Measurements from ENCODE around the gene MEFV. TPM values are rescaled to one million over a fixed set of nuclear protein-coding genes. Genes with fewer than 3 reads are reported as not detected.
"Not testable (repeated sequence)": the region's sequence is repeated elsewhere in the genome, so short reads cannot be mapped to it uniquely, and the experiment has no call there.

Gene MEFV
- total RNA-seq, 4 donors from 2014 or later: 0.21 to 12.0 (median 1.1) TPM

GRCh38 chr16:3212567-3212966 lies 43.9 kb downstream of the MEFV start:
- no peak for DNase-seq
- H3K27ac ChIP-seq: no peak overlapping the region
- H3K36me3 ChIP-seq: no peaks in the 10 kb centered on the region
- intact Hi-C loops (cut with DNase I; ENCODE audit: low total_unique reads): no loop called here
- no peak overlapping the region for H3K4me3 ChIP-seq
- H3K4me1 ChIP-seq: no peaks in the 10 kb centered on the region
- no peaks in the 10 kb centered on the region for H3K9me3 ChIP-seq
- no peaks in the 10 kb centered on the region for H3K27me3 ChIP-seq
- TF ChIP-seq CTCF (IDR thresholded peaks at IDR 0.05): no peak
- TF ChIP-seq POLR2A (IDR thresholded peaks at IDR 0.05): no peak

- H3K27me3 ChIP-seq: no peaks in the 10 kb centered on the region
- H3K36me3 ChIP-seq: no peaks in the 10 kb centered on the region
- no peak overlapping the region for H3K27ac ChIP-seq
- DNase-seq: no peak
- TF ChIP-seq CTCF (IDR thresholded peaks at IDR 0.05): no peak
- intact Hi-C loops (cut with DNase I; ENCODE audit: low total_unique reads): no loop called here
- no peak overlapping the region for H3K4me3 ChIP-seq
- no peaks in the 10 kb centered on the region for H3K9me3 ChIP-seq
- no peaks in the 10 kb centered on the region for H3K4me1 ChIP-seq
Measured at GRCh38 chr16:3212006-3212405, 44.4 kb downstream of the MEFV start.

- peaks cover 0 to 5% of the 10 kb centered on the region in 2 donors for H3K9me3 ChIP-seq
- no peak overlapping the region for H3K27ac ChIP-seq
- H3K27me3 ChIP-seq: no peaks in the 10 kb centered on the region
- TF ChIP-seq CTCF (IDR thresholded peaks at IDR 0.05) (no peak), POLR2A (IDR thresholded peaks at IDR 0.05) (no peak)
- no peaks in the 10 kb centered on the region for H3K36me3 ChIP-seq
- DNase-seq: no peak
- H3K4me1 ChIP-seq: no peaks in the 10 kb centered on the region
- H3K4me3 ChIP-seq: no peak overlapping the region
- intact Hi-C loops (cut with DNase I; ENCODE audit: low total_unique reads): no loop called here
Measured at GRCh38 chr16:3207086-3207953, 49.1 kb downstream of the MEFV start.

- H3K9me3 ChIP-seq; intact Hi-C loops (cut with DNase I; ENCODE audit: low total_unique reads); H3K4me1 ChIP-seq; H3K36me3 ChIP-seq; H3K27ac ChIP-seq; H3K4me3 ChIP-seq; H3K27me3 ChIP-seq; DNase-seq: not testable (repeated sequence)
Measured at GRCh38 chr16:3205939-3206338, 50.5 kb downstream of the MEFV start.

- no peaks in the 10 kb centered on the region for H3K36me3 ChIP-seq
- no peak for DNase-seq
- TF ChIP-seq POLR2A (IDR thresholded peaks at IDR 0.05) (no peak), CTCF (IDR thresholded peaks at IDR 0.05) (no peak)
- H3K9me3 ChIP-seq: peaks cover 0 to 5% of the 10 kb centered on the region in 2 donors
- no peaks in the 10 kb centered on the region for H3K27me3 ChIP-seq
- no peak overlapping the region for H3K4me3 ChIP-seq
- intact Hi-C loops (cut with DNase I; ENCODE audit: low total_unique reads): no loop called here
- H3K27ac ChIP-seq: no peak overlapping the region
- H3K4me1 ChIP-seq: no peaks in the 10 kb centered on the region
Measured at GRCh38 chr16:3202903-3203539, 53.4 kb downstream of the MEFV start.
